A673 (cell line): ENCODE data around the gene FOXC2. TPM values are rescaled to one million over a fixed set of nuclear protein-coding genes. Genes with fewer than 3 reads are reported as not detected.
A peak's percentile ranks its signal among the peaks of the same experiment; 100 is the strongest.

ENCODE experiments used
- BruUV-seq: library from RNA; stranded (reverse); fragments of 400-500 nt; replicated peaks from 2 replicates; lab custom pipeline; 2021; lab: Mats Ljungman, UMichigan
- CTCF ChIA-PET: fragments of 300-600 bp; sonication (Branson Sonifier 250); formaldehyde crosslinking; loops from one replicate; lab custom pipeline; 2022; ENCODE audit warnings: antibody characterized with exemption; lab: Charles Lee
- POLR2A ChIA-PET: fragments of 300-600 bp; sonication (Branson Sonifier 250); formaldehyde crosslinking; loops from one replicate; lab custom pipeline; 2022; ENCODE audit warnings: antibody characterized with exemption; ENCODE audit not compliant: low non-redundant PET; lab: Charles Lee
- DNase-seq: peaks from one replicate; pipeline ENCODE4 v3.0.0-alpha.2; 2015; ENCODE audit warnings: low spot score
- H3K27ac ChIP-seq: fragments of 200-600 bp; sonication (generic); 2 replicates; pipeline ENCODE4 v1.5.1; 2016; ENCODE audit warnings: mixed run types, low read depth, mild to moderate bottlenecking, mixed read lengths, antibody characterized with exemption, low read length; ENCODE audit not compliant: poor library complexity, severe bottlenecking
- H3K27me3 ChIP-seq: fragments of 200-600 bp; sonication (generic); replicated peaks from 2 replicates; pipeline ENCODE4 v1.6.1; 2017; ENCODE audit warnings: mixed run types, low read depth, mild to moderate bottlenecking, mixed read lengths, antibody characterized with exemption, low read length; ENCODE audit not compliant: insufficient read depth, poor library complexity
- H3K36me3 ChIP-seq: fragments of 200-600 bp; sonication (generic); 2 replicates; pipeline ENCODE4 v1.6.1; 2016; ENCODE audit warnings: mixed run types, mild to moderate bottlenecking, mixed read lengths, antibody characterized with exemption, low read length; ENCODE audit not compliant: insufficient read depth, poor library complexity, severe bottlenecking
- H3K4me1 ChIP-seq: fragments of 200-600 bp; sonication (generic); 2 replicates; pipeline ENCODE4 v1.6.1; 2017; ENCODE audit warnings: mixed run types, mild to moderate bottlenecking, mixed read lengths, antibody characterized with exemption, low read length; ENCODE audit not compliant: insufficient read depth, poor library complexity, severe bottlenecking
- H3K4me3 ChIP-seq: fragments of 200-600 bp; sonication (generic); 2 replicates; pipeline ENCODE4 v1.5.1; 2016; ENCODE audit warnings: low read depth, mixed run types, mild to moderate bottlenecking, mixed read lengths, low read length; ENCODE audit not compliant: poor library complexity, severe bottlenecking
- H3K9me3 ChIP-seq: fragments of 200-600 bp; sonication (generic); 2 replicates; pipeline ENCODE4 v1.6.1; 2016; ENCODE audit warnings: mixed run types, low read depth, mild to moderate bottlenecking, mixed read lengths, antibody characterized with exemption, low read length; ENCODE audit not compliant: poor library complexity, severe bottlenecking
- EZH2 ChIP-seq: fragments of 200-600 bp; sonication (generic); IDR thresholded peaks from 2 replicates; pipeline ENCODE4 v1.6.1; 2017; ENCODE audit warnings: borderline replicate concordance, low read depth, mild to moderate bottlenecking, mixed read lengths, antibody characterized with exemption, low read length; ENCODE audit not compliant: poor library complexity, severe bottlenecking
- intact Hi-C: fragments of 100-400 bp; cut with micrococcal nuclease; formaldehyde crosslinking; loops from one replicate; pipeline ENCODE4 v1.10.0; 2022; ENCODE audit not compliant: unreplicated experiment
- total RNA-seq: library from RNA; stranded (reverse); gene quantifications from 2 replicates; pipeline ENCODE4 v1.2.3, GENCODE V29; 2021
- TF ChIP-seq, protein P1 (sequence below): fragments of 300-800, 200-600 bp; sonication (generic); conservative IDR thresholded peaks from 2 replicates; pipeline ENCODE4 v1.5.1; 2017; ENCODE audit warnings: low read depth, mild to moderate bottlenecking, antibody characterized with exemption, low read length, moderate library complexity, mixed read lengths

Gene FOXC2
- total RNA-seq, 1 experiment from 2014 or later = 0.34 TPM

DNA sequence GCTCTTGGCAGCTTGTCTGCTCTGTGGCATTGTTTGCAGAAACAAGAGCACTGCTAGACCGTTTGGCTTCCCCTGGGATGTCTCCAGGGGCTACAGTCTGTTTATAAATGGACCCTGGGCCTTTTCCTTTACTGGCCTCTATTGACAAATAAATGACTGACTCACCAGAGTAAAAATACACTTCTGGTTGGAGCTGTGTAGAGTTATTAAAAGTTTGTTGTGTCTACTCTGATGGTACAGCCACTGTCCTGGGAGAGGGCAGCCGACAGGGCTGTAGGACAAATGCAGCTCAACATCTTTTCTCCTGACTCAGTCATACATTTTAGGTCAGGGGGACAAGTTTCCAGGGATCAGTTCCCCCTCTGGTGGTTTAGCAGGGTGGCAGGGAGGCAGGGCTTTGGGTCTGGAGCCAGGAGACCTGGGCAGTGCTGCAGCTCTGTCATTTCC, 41.7 kb downstream of the FOXC2 start:
- H3K4me3 ChIP-seq = no peak overlapping the region
- POLR2A ChIA-PET = no interaction called here
- no TSS peak for BruUV-seq
- DNase-seq = no peak
- no peaks in the 10 kb centered on the region for H3K9me3 ChIP-seq
- TF ChIP-seq EZH2 = no peak
- TF ChIP-seq, protein P1, sequence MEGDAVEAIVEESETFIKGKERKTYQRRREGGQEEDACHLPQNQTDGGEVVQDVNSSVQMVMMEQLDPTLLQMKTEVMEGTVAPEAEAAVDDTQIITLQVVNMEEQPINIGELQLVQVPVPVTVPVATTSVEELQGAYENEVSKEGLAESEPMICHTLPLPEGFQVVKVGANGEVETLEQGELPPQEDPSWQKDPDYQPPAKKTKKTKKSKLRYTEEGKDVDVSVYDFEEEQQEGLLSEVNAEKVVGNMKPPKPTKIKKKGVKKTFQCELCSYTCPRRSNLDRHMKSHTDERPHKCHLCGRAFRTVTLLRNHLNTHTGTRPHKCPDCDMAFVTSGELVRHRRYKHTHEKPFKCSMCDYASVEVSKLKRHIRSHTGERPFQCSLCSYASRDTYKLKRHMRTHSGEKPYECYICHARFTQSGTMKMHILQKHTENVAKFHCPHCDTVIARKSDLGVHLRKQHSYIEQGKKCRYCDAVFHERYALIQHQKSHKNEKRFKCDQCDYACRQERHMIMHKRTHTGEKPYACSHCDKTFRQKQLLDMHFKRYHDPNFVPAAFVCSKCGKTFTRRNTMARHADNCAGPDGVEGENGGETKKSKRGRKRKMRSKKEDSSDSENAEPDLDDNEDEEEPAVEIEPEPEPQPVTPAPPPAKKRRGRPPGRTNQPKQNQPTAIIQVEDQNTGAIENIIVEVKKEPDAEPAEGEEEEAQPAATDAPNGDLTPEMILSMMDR = no peak
- no peaks in the 10 kb centered on the region for H3K27me3 ChIP-seq
- CTCF ChIA-PET = no interaction called here
- H3K27ac ChIP-seq = no peak overlapping the region
- no peaks in the 10 kb centered on the region for H3K36me3 ChIP-seq
- H3K4me1 ChIP-seq = no peaks in the 10 kb centered on the region
- intact Hi-C loops = no loop called here

DNA sequence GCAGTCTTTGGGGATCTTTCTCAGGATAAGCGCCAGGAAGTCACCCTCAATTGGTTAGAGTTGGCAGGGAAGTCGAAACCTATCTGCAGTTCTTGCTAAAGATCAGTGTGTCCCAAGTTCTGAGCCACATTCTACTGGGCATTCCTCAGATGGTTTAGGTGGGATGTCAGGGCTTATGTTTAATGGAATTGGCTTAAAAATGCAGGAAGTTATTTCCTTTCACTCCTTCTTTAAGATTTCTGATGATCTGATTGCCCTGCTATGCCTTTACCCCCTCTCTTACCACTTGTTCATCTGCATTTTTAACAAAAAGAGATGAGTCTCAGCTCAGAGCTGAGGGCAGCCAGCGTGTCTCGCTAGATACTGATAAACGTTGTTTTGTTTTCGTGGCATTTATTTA, 42.5 kb downstream of the FOXC2 start:
- H3K4me1 ChIP-seq = no peaks in the 10 kb centered on the region
- H3K27me3 ChIP-seq = no peaks in the 10 kb centered on the region
- ChIA-PET POLR2A (no interaction called here), CTCF (no interaction called here)
- H3K36me3 ChIP-seq = no peaks in the 10 kb centered on the region
- BruUV-seq = no TSS peak
- DNase-seq = peak; percentile 20
- no peak overlapping the region for H3K4me3 ChIP-seq
- H3K9me3 ChIP-seq = no peaks in the 10 kb centered on the region
- intact Hi-C loops = no loop called here
- TF ChIP-seq, protein P1 = no peak
- no peak for TF ChIP-seq EZH2
- H3K27ac ChIP-seq = no peak overlapping the region

DNA sequence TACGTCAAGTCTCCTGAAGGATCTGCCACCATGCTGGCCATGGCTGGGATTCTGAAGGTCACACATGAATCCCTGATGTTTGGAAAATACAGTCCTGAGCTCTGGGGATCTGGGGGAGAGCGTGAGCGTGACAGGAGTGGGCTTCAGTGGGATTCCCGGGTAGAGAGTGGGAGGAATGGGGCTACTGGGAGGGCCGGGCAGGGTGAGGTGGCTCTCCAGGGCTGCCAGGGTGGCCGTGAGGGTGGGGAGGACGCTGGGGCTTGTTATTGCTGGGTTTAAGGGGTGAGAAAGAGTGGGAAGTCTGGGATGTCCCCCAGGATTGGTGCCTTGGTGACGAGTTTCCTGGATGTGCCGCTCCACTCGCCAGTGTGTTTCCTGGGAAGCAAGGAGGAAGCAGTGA, 43.0 kb downstream of the FOXC2 start:
- H3K4me3 ChIP-seq = no peak overlapping the region
- intact Hi-C loops = no loop called here
- no peak for DNase-seq
- BruUV-seq = no TSS peak
- no peak for TF ChIP-seq EZH2
- TF ChIP-seq, protein P1 = no peak
- CTCF ChIA-PET = no interaction called here
- POLR2A ChIA-PET = no interaction called here
- no peak overlapping the region for H3K27ac ChIP-seq
- no peaks in the 10 kb centered on the region for H3K4me1 ChIP-seq
- H3K27me3 ChIP-seq = no peaks in the 10 kb centered on the region
- H3K9me3 ChIP-seq = no peaks in the 10 kb centered on the region
- no peaks in the 10 kb centered on the region for H3K36me3 ChIP-seq
